OCI-LY3 (cell line): Measurements from ENCODE around the gene TNFAIP8L1.

Experiments
- H2AFZ ChIP-seq: fragments of 200-600, 300-600 bp; shearing (Covaris generic); 2 replicates; pipeline ENCODE4 v1.6.0; 2014; ENCODE audit warnings: antibody characterized with exemption, low read depth, low read length
- H3K27ac ChIP-seq: fragments of 200-600, 300-600 bp; sonication (generic); 2 replicates; pipeline ENCODE4 v1.5.1; 2014; ENCODE audit warnings: mild to moderate bottlenecking, low read length, moderate library complexity, mixed read lengths
- H3K27me3 ChIP-seq: fragments of 200-600, 300-600 bp; sonication (generic); 2 replicates; pipeline ENCODE4 v1.6.1; 2014; ENCODE audit warnings: low read depth, low read length, mixed read lengths
- H3K36me3 ChIP-seq: fragments of 200-600, 300-600 bp; sonication (generic); replicated peaks from 2 replicates; pipeline ENCODE3; 2014; ENCODE audit warnings: low read depth, low read length, mixed read lengths
- H3K4me1 ChIP-seq: fragments of 300-600, 200-600 bp; sonication (generic); 2 replicates; pipeline ENCODE4 v1.6.1; 2014; ENCODE audit warnings: low read length, mixed read lengths
- H3K4me2 ChIP-seq: fragments of 200-600, 300-600 bp; sonication (generic); 2 replicates; pipeline ENCODE4 v1.6.1; 2014; ENCODE audit warnings: low read length, mixed read lengths
- H3K4me3 ChIP-seq: fragments of 300-600, 200-600 bp; sonication (generic); 2 replicates; pipeline ENCODE4 v1.5.1; 2014; ENCODE audit warnings: antibody characterized with exemption, mild to moderate bottlenecking, low read length, moderate library complexity
- H3K79me2 ChIP-seq: fragments of 300-600, 200-600 bp; shearing (Covaris generic); 2 replicates; pipeline ENCODE4 v1.6.1; 2014; ENCODE audit warnings: mild to moderate bottlenecking, low read length, mixed read lengths
- H3K9ac ChIP-seq: fragments of 300-600, 200-600 bp; shearing (Covaris generic); 2 replicates; pipeline ENCODE4 v1.6.0; 2014; ENCODE audit warnings: mild to moderate bottlenecking, low read length, moderate library complexity
- H3K9me3 ChIP-seq: fragments of 200-600, 300-600 bp; shearing (Covaris generic); 2 replicates; pipeline ENCODE4 v1.6.1; 2014; ENCODE audit warnings: low read length, mixed read lengths; ENCODE audit not compliant: insufficient read depth
- H4K20me1 ChIP-seq: fragments of 200-600, 300-600 bp; sonication (generic); 2 replicates; pipeline ENCODE4 v1.6.1; 2016; ENCODE audit warnings: low read length, mixed read lengths; ENCODE audit not compliant: insufficient read depth
- EZH2phosphoT487 ChIP-seq: fragments of 200-600 bp; shearing (Covaris generic); IDR thresholded peaks from 2 replicates; pipeline ENCODE4 v1.6.1; 2018; ENCODE audit warnings: antibody characterized with exemption, mixed run types, low read depth
- TF ChIP-seq, protein P1 (sequence below): fragments of 200-600, 300-600 bp; sonication (generic); IDR thresholded peaks from 2 replicates; pipeline ENCODE4 v1.5.1; 2014; ENCODE audit warnings: antibody characterized with exemption, low read length, low read depth

The TNFAIP8L1 gene

DNA sequence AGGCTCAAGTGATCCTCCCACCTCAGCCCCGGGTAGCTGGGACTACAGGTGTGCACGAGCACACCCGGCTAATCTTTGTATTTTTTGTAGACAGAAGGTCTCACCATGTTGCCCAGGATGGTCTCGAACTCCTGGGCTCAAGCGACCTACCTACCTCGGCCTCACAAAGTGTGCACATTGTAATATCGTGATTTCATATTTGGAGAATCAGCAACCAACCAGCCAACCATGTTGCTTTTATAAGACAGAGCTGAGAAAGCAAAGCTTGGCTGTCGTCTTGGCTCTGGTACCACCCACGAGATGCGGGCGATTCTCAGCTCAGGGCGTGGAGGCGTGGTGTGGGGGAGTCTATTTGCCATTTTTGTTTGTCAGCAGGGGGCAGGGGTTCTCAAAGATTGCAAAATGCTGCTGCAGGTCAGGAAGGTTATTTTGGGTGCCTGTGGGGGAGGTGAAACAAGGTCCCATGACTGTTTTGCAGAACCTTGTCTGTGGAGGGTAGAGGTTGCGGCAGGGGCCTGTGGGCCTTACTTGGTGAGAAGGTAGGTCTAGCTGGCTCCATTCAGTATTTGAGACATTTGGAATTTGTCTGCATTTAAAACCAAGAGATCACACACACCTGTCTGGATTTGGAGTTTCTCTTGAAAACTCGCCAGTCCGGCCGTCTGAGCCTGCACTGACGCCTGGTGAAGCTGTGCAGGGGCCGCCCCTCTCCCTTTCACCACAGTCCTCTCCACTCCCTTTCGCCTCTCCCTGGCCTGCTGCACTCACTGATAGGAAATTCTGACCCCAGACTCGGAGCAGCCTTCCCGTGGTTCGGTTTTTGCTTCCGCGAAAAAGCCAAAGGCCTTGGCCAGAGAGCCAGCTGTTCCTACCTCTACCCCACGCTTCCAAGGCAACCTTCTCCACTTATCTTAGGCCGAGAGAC, 15.4 kb downstream of the TNFAIP8L1 start:
- TF ChIP-seq, protein P1, sequence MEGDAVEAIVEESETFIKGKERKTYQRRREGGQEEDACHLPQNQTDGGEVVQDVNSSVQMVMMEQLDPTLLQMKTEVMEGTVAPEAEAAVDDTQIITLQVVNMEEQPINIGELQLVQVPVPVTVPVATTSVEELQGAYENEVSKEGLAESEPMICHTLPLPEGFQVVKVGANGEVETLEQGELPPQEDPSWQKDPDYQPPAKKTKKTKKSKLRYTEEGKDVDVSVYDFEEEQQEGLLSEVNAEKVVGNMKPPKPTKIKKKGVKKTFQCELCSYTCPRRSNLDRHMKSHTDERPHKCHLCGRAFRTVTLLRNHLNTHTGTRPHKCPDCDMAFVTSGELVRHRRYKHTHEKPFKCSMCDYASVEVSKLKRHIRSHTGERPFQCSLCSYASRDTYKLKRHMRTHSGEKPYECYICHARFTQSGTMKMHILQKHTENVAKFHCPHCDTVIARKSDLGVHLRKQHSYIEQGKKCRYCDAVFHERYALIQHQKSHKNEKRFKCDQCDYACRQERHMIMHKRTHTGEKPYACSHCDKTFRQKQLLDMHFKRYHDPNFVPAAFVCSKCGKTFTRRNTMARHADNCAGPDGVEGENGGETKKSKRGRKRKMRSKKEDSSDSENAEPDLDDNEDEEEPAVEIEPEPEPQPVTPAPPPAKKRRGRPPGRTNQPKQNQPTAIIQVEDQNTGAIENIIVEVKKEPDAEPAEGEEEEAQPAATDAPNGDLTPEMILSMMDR, result no peak
- no peak for TF ChIP-seq EZH2phosphoT487
- Histone ChIP-seq H3K4me2 (no peak overlapping the region), H4K20me1 (no peaks in the 10 kb centered on the region), H3K27me3 (no peaks in the 10 kb centered on the region), H3K36me3 (peaks cover 26% of the 10 kb centered on the region), H3K9ac (no peak overlapping the region), H2AFZ (no peak overlapping the region), H3K79me2 (no peaks in the 10 kb centered on the region), H3K9me3 (no peaks in the 10 kb centered on the region), H3K4me1 (no peaks in the 10 kb centered on the region), H3K27ac (no peak overlapping the region), H3K4me3 (no peak overlapping the region)

DNA sequence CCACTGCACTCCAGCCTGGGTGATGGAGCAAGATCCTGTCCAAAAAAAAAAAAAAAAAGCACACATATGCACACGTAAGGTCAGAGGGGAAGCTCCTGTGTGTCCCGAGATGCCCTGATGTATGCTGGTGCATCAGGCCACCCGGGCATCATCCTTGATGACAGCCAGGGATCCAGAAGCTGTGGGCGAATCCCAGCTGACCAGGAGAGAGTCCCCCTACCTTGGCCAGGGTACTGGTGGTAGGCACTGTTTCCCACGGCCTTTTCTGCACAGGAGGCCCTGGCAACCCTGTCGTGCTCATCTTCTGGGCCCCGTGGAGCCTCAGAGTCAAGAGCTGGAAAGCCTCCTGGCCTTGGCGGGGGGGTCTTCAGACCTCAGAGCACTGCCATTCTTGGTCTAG, 16.8 kb downstream of the TNFAIP8L1 start:
- Histone ChIP-seq H3K9me3 (no peaks in the 10 kb centered on the region), H3K79me2 (no peaks in the 10 kb centered on the region), H3K27ac (no peak overlapping the region), H3K4me3 (no peak overlapping the region), H3K4me1 (no peaks in the 10 kb centered on the region), H3K27me3 (no peaks in the 10 kb centered on the region), H3K4me2 (no peak overlapping the region), H3K9ac (no peak overlapping the region), H4K20me1 (no peaks in the 10 kb centered on the region), H3K36me3 (peaks cover 38% of the 10 kb centered on the region), H2AFZ (no peak overlapping the region)
- TF ChIP-seq, protein P1, result no peak
- TF ChIP-seq EZH2phosphoT487, result no peak

DNA sequence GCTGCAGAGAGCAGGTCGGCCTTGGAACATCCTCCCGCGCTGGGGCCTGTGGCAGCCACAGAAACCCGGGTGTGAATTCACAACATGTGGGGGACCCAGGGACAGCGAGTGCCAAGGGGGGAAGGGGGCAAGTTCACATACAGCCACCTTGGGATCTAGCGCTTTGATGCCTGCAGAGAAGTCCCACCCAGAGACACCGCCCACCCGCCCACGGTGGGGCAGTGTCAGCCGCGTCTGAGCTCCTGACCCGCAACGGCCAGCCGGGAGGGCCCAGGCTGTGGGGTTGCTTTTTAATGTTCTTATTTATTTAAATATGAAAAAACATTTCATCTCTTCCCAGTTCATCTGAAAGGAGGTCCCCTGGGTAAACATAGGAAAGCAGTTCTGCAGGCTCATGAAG, 17.9 kb downstream of the TNFAIP8L1 start:
- no peaks in the 10 kb centered on the region for H3K9me3 ChIP-seq
- H3K4me2 ChIP-seq, result no peak overlapping the region
- no peak overlapping the region for H2AFZ ChIP-seq
- H4K20me1 ChIP-seq, result peaks cover under 1% of the 10 kb centered on the region; the same call in 1 of the 2 replicates
- no peak for TF ChIP-seq EZH2phosphoT487
- TF ChIP-seq, protein P1, result no peak
- no peaks in the 10 kb centered on the region for H3K79me2 ChIP-seq
- H3K4me3 ChIP-seq, result no peak overlapping the region
- H3K27ac ChIP-seq, result no peak overlapping the region
- H3K27me3 ChIP-seq, result no peaks in the 10 kb centered on the region
- no peaks in the 10 kb centered on the region for H3K4me1 ChIP-seq
- peaks cover 36% of the 10 kb centered on the region for H3K36me3 ChIP-seq
- H3K9ac ChIP-seq, result no peak overlapping the region

GRCh38 chr19:4657835-4658234, 18.5 kb downstream of the TNFAIP8L1 start:
- H3K79me2 ChIP-seq, result no peaks in the 10 kb centered on the region
- peaks cover 3% of the 10 kb centered on the region; the same call in 1 of the 2 replicates for H4K20me1 ChIP-seq
- peaks cover 33% of the 10 kb centered on the region for H3K36me3 ChIP-seq
- no peaks in the 10 kb centered on the region for H3K27me3 ChIP-seq
- H3K4me1 ChIP-seq, result no peaks in the 10 kb centered on the region
- H3K9ac ChIP-seq, result no peak overlapping the region
- no peak overlapping the region for H3K4me3 ChIP-seq
- H3K9me3 ChIP-seq, result no peaks in the 10 kb centered on the region
- no peak overlapping the region for H3K27ac ChIP-seq
- H2AFZ ChIP-seq, result no peak overlapping the region
- TF ChIP-seq, protein P1, result no peak
- no peak for TF ChIP-seq EZH2phosphoT487
- no peak overlapping the region for H3K4me2 ChIP-seq
